ENCODE data around the gene GPR55.

GPR55 gene

DNA sequence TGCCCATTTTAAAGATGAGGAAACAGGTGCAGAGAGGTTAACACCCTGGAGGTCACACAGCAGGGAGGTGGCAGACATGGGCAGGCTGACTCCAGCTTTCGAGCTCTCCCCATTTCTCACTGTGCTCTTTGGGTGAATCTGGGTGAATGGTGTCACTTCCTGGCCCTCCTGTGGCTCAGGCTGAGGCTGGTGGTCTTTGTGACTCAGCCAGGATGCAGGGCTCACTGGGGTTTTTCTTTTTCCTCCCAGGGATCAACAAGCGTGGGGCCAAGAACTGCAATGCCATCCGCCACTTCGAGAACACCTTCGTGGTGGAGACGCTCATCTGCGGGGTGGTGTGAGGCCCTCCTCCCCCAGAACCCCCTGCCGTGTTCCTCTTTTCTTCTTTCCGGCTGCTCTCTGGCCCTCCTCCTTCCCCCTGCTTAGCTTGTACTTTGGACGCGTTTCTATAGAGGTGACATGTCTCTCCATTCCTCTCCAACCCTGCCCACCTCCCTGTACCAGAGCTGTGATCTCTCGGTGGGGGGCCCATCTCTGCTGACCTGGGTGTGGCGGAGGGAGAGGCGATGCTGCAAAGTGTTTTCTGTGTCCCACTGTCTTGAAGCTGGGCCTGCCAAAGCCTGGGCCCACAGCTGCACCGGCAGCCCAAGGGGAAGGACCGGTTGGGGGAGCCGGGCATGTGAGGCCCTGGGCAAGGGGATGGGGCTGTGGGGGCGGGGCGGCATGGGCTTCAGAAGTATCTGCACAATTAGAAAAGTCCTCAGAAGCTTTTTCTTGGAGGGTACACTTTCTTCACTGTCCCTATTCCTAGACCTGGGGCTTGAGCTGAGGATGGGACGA lies 47.1 kb downstream of the GPR55 start:
- no peak for DNase-seq

DNA sequence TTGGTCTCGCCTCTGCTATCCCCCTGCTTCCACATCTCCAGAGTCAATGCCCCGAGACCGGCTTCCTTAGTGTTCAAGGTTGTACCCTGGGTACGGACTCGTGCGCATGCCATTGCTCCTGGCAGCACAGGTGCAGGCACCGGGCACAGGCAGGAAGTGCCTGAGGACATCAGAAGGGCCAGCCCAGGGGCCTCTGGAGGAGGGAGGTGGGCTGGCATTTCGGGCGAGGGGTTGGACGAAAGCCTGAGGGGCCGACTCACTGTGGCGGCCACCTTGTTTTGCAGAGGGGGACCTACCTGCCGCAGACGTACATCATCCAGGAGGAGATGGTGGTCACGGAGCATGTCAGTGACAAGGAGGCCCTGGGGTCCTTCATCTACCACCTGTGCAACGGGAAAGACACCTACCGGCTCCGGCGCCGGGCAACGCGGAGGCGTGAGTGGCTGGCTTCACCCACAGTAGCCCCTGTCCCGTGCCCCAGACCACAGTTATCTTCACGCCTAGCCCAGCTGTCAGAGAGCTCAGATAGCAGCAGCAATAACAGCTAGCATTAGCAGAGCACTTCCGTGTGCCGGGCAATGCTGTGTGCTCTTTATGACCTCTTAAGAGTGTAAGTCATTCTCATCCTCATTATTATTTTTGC lies 47.8 kb downstream of the GPR55 start:
- DNase-seq, result no peak

DNA sequence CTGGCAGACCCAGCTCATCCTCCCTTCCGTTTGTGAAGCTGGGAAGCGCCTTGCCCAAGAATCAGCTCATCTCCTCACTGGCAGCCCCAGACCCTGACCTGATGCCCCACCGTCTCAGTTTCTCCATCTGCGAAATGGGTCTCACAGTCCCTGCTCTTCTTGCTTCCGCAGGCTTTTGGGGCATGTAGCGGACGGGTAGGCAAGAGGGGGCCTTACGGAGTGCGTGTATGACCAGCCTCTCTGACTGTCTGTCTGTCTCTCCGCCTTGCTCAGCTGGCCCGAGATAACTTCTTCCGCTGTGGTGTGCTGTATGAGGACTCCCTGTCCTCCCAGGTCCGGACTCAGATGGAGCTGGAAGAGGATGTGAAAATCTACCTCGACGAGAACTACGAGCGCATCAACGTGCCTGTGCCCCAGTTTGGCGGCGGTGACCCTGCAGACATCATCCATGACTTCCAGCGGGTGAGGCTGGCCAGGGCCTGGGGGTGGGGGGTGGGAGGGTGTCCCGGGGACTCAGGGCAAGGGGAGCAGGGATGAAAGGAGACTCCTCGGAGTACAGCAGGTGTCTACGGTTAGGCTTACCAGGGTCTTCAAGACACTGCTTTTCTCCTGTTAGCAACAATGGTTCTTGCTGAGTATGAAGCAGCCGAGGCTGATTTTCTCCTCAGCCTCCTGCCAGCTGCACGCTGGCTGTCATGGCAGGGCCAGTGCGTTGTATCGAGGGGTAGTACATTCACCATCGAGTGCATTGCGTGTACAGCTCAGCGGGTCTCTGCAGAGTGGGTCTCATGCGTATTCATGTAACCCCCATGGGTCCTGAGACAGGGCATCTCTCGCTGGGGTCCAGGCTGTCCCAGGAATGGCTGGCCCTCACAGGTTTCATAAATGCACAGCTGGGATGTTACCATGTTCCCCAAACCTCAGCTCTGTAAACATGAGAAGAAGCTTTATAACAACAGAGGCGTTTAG lies 49.4 kb downstream of the GPR55 start:
- DNase-seq, result no peak

DNA sequence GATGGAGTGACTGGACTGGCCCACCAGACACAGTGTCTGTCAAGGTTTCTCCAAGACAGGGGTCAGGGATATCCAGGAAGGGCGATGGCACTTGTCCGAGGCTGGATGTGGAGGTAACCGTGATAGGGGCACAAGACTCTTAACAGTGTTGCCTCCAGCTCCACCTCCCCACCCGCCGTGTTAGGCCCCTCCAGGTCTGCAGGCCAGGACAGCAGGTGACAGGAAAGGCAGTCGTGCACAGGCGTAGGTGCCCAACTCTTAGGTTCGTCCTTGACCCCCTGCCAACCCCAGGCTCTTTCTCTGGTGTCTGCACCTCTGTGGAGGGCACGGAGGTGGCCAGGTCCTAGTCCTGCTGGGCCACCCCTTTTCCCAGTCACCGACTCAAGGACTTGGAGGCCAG lies 50.2 kb downstream of the GPR55 start:
- no peak for DNase-seq

DNA sequence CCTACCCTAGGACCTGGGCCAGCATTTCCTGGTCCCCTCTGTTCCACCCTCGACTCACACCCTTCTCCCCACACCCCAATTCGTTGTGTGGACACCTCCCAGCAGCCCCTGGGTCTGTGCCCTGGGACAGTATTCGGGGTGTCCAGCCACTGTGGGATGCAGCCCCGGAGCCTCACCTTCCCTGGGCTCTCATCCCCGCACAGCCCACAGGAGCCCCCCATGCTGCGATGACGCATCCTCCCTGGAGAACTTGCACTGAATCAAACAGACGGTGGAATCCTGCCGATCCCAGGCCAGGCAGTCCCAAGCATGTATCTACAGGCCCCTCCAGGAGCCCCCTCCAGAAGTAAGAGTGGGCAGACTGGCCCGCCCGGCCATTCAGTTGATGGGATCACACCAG lies 50.6 kb downstream of the GPR55 start:
- no peak for DNase-seq

DNA sequence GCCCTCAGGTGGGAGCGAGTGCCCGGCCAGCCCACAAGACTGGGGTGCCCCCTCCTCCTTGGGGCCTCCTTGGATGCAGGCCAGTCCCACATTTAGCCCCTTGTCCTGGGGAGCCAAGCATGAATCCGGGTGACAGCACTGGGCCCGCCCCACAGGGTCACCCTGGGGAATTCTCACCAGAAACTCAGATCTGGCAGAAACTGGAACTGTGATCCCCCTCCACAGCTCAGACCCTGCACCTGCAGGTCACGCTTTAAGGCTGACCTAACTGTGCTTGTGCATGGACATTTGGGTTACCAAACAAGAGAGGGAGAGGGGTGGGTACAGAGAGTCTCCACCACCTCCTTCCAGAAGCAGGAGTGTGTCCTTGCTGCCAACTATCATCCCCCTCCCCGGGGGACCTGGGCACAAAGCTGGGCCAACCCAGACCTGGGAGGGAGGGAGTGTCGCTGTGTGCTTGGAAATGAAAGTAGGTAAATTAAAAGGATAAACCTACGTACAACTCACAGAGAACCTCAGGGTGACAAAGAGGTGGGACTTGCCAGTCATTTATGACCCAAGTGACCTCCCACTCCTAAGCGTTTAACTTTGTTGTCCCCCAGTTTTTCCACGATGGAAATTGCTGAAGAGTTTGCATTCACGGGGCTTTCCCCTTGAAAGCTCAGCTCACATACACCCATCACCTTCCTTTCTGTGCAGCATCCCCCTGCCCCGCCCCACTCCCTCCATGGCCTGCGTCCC lies 51.2 kb downstream of the GPR55 start:
- no peak for DNase-seq

DNA sequence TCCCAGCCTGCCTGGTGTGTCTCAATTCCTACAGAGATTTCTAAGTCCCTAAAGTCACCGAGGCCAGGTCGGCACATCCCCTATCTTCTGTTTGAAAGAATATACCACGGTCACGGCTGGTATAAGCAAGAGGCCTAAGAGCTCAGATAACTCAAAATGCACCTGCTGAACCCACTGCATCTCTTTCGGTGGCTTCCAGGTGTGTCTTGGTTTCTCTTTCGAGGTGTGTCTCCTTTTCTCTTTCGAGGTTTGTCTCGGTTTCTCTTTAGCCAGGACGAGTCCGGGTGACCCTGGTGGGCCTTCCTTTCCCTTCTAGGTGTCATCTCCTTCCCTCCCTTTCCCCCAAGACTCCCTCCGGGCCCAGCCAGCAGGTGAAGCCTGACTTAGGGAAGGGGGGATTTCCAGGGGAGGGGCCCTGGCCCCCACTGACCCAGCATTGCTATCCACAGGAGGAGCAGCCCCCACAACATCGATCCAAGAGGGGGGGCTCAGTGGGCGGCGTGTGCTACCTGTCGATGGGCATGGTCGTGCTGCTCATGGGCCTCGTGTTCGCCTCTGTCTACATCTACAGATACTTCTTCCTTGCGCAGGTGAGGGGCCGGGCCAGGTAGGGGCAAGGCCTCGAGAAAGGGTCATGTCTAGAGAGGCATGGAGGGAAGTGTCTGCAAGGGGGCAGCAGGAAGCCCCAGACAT lies 51.9 kb downstream of the GPR55 start:
- no peak for DNase-seq

DNA sequence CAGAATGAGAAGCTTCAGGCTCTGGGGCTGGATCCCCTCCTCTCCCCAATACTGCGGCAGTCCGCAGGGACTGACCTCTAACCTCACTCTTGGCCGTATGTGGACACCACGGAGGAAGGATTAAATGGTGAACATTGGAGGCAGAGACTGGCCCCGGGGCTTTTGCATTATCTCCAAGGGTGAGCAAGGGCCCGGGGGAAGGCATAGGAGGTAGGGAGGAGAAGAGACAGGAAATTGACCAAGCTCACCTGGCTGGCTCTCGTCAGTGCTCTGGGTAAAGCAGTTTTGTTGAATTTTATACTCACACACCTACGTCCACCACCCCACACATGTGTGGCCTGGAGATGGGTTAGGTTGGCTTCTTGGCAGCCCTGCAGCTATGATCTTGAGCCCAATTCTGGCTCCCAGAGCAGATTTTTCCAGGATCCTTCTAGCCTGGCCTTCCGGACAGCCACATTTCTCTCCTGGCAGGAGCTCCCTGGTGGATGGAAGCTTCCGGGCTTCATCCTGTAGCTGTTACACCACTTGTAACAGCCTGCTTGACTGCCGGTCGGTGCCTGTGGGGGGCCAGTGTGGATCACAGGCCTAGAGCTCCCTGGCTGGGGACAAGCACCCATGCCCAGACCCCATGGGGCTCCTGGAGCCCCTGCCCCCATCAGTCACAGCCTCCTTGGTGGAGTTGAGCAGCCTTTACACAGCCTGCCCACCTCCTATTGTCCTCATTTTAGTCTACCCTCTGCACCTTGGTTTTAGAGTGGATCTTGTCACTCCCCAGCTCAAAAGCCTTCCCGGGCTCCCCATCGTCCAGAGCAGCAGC lies 52.7 kb downstream of the GPR55 start:
- no peak for DNase-seq

DNA sequence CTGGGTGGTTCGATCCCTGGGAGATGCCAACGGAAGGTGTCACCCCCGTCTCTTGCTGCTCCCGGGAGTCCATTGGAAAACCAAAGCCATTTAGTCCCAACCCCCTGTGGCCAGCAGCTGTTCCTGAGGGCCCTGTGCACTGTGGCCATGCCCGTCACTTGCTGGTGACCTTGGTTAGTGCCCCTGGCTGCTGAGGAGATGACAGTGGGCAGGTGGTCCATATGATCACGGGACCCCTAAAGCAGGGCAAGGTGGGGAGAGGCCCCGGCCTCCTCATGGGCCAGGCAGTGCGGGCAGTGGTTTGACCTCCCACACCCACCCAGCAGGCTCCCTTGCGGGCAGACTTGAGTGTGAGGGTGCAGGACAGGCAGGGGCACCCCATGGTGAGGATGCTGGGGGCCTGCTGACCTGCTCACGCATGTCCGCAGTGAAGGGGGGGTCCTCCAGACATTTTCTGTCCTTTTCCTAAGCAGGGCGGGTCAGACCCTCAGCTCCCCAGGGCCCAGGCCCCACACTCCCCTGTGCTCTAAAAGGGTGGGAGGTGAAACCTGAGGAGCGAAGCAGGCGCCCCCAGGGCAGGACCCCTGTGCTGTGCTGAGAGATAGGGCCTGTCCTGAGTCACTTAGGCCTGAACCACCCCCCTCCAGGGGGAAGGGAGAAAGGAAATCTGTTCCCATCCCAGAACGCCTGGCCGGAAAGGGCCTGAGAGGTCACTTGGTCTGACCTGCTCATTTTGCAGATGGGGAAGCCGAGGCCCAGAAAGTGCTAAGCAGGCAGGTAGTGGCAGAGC lies 53.5 kb downstream of the GPR55 start:
- no peak for DNase-seq

DNA sequence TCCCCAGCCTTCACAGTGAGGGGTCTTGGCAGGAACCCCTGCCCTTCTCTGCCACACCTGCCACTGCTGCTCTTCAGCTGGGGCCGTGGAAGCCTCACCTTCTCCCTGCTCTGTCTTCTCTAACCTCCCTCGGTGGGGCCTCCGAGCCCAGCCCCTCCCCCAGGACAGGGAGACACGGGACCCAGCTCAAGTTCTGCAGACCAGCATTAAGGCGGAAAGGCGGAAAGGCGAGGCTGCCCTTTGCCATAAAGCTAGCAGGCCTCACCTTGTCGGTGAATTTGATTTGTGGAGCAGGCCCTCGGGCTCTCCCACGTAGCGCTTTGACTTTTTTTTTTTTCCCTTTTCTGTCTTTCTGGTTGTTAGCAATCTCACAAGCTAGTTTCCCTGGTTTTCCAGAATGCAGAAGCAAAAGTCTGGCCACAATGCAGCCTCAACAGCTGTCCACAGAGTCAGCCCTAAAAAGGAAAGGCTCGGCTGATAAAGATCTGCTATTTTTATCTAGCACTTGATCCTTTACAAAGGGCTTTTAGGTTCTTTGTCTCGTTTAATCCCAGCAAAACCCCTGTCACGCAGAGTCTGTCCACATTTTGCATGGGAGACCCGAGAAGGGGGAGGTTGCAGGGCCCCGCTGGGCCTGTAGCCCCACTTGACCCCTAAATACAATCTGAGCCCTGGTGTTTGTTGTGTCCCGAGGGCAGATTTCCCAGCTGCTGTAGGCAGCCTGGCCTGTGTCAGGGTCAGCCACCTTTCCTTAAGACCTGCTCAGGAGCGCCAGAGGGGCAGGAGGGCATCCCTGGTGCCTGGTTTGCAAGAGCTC lies 54.3 kb downstream of the GPR55 start:
- DNase-seq, result no peak

DNA sequence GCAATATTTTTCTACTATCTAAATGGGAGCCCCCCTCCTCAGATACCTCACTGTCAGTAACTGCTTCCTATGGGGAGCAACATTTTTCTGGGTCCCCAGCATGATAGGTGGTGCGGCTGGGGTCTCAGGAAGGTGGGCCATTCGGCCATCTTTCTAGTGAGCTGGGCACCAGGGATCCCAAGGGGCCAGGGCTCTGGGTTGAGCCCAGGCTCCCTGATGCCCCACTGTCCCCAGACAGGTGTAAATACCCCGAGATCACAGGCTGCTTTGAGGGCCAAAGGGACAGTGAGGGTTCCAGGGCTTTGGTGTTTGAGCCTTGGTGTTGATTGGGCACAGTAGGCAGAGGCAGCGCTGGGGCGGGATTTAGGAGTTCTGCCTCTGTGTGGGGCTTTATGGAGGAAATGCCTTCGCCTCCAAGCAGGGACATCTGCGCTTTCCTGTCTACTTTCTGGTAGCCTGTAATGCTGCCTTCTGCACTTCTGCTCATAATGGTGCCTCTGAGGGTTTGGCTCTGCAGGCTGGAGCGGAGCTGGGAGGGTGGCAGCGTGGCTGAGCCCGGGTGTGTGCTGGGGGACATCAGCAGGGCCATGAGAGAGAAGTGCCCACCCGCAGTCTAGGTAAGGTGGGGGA lies 55.0 kb downstream of the GPR55 start:
- DNase-seq, result no peak

DNA sequence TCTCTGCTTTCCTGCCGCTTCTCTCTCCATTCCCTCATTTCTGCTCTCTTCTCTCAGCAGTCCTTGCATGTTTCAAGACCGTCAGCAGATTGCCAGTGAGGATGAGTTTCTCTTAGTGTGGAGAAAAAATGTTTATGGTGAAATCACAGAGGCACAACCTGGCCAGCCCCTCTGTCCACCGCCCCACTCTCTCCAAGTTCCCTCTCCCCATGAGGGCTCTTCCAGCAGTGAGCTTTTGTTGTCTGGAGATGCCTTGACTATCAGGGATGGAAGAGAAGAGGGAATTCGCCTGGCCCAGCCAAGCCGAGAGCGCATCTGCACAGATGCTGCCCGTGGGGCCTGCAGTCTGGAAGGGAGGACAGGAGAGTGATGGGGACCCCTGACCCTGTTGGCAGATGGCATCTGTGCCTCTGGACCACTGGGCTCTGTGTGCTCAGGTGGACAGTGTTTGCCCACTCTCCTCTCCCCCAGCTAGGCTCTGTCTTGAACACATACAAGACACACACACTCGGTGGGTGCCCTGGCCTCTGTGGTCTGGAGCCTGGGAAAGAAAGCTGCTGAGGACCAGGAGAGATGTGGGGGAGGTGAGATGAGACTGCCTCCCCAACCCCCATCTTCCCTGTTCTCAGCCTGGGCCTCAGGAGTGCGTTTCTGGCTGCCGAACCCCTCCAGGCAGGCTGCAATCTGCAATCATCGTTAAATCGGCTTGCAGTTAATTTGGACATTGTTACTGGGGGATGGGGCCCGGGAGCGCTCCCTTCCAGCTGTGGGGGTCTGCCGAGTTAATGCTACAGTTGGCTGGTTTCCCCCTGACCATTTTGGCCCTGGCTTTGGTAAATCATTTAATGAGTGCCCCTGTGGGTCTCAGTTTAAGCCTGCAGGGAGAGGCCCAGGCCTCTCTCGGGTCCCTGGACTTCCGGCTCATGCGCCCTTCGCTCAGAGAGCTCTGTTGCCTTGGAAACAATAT lies 55.8 kb downstream of the GPR55 start:
- no peak for DNase-seq

DNA sequence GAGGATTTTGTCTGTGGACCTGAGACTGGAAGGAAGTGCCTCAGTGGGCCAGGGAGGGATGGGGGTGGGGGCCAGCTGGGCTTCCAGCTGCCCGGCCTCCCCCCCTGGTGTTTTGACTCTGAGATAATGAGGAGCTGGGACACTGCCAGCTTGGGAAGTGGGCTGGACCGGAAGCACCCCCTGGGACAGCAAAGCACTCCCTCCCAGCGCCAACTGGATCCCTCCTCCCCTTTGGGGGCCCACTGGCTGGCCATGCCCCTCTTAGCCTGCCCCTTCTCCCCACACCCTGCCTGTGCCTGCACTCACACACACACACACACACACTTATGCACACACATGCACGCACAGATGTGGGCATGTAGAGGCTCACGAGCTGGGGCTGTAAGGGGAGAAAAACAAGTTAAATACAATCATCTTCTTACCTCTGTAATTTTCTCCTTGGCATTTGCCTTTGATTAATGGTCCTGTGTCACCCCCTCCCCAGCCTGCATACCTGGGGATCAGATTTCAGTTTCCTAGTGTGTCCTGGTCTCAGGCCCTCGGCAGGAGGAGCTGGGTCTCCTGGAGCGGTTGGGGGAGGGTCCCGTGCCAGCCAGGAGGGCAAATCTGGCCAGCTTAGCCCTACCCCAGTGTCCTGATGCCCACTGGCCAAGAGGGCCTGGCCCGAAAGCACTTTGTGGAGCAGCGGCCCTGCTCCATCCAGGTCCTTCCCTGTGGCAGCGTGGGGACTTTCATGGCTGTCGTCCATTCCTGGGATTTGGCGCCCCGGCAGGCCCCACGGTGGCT lies 56.7 kb downstream of the GPR55 start:
- DNase-seq, result no peak

DNA sequence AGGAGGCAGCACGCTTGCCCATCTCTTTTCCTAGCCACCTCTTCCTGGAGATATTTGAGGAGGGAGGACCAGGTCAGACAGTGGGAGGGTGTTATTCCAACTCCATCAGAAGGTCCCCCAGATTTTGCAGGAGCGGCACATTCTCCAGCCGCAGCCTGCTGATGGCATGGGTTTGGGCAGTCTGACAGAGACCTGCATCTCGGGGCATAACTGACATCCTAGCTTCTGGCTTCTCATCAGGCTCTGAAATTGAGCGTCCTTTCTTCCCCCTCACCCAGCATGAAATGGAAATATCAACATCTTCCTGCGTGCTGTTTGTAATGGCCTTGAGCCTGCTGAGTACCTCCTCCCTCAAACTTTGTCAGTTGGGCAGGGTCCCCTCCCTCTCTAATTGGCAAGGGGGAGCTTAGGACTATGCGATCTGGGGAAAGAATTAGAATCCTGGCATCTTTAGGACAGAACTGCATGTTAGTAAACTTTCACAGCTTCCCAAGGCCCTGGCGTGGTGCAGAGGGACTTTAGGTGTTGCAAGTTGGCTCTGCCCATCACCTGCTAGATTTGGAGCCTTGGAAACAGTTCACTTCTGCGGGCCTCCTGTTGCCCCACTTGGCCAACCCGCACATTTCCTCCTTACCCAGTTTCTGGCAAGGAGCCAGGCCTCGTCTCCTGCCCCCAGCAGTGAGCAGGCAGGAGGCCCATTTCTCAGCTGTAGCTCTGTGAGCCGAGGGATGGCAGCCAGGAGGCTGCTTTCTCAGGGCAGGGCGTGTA lies 58.1 kb downstream of the GPR55 start:
- DNase-seq, result no peak

DNA sequence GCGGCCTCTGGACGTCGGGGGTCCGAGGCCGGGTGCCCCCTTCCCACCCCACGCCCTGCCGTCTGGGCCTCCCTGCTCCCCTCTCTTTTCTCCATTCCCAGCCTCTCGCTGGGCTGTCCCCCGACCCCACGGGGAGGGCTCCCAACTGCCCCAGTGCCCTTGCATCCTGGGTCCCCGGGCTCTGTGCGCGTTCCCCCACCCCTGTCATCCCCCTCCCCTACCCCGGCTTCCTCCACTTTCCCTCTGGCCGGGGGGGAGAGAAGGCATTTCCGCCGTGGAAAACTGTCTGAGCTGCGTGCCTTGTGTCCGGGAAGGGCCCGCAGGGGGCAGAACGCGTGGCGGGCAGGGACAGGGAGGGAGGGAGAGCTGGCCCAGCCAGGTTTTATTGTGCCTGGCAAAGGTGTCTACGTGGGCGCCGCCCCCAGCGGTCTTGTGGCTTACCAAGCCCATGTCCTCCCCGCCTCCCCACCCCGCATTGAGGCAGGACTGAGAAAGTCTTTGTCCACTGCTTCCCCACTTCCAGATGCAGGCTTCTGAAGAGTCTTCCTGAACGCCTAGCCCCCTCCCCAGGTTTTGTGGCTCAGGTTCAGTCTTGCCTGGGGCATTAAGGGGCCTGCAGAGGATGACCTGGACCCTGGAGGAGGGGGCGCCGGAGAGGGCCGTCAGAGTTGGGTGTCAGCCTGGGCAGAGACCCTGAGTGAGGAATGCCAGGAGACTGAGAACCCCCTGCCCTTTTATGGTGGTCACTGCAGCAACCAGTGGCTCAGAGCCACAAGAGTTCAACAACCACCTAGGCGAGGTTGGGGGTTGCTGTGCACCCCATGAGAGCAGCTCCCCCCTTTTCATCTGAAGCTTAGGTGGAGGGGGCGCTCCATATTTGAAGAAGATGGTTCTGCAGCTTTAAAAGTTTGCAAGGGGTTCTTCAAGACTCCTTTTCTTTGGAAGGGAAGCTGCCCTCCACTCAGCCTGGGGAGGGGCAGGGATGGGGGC lies 59.0 kb downstream of the GPR55 start:
- no peak for DNase-seq
